ENCODE data around the gene ZCCHC2.
A peak's percentile ranks its signal among the peaks of the same experiment; 100 is the strongest.

ZCCHC2 gene

DNA sequence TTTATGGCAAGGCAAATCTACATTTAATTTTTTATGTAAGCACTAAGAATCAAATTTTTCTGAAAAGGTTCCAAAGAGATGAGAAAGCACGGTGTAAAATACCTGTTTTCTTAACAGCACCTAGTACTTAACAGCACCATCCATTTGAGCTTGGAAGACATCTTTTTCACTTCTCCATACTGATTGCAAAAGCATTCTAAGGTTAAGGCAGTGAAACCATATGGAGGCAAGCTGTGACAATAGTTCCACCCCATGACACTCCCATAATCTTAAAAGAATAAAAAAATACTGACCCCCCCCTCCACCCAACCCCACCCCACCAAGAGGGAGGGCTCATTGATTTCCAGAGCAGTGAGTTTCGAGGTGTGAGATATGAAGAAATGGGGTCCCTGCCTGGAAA is 60.6 kb downstream of the ZCCHC2 start:
- DNase-seq = no peak

DNA sequence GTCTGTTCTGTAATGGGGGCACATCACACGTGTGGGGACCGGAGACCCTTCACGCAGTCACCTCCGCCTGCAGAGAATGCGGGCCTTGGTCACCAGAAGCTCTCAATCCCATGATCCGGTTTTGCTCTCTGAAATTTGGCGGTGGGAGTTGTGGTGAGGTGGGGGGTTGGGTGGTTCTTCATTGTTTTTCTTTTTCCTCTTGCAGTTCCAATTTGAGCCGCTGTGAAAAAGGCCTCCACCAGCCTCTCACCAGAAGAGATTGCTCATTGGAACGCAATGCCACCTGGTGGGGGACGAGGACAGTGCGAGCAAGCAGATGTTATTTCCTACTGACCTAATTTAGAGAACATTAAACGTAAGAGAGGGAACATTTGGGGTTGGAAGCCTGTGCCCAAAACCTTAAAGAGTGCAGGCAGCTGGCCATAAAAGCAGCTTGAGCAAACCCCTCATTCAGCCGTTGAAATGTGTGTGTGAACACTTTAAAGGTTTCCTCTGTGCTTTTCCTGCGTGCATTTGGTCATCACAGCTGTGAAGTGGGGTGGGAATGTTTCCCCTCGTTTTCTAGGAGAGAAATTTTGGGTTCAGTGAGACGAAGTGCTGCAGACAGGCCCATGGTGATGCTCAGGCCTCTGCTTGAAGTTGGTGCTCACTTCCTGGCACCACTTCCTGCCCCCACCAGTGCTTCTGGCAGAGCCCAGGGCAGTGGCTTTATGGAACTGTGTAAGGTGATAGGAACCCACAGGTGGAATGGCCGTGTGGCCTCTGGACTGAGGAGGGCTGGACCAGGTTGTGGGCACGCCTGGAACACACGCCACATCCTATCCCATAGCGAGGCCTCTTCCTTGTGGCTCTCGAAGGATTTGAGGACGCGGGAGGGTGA is 61.7 kb downstream of the ZCCHC2 start:
- DNase-seq = peak; percentile 89

- peak; percentile 73 for DNase-seq
These were observed 62.7 kb downstream of the ZCCHC2 start for GRCh38 chr18:62585274-62586150.

DNA sequence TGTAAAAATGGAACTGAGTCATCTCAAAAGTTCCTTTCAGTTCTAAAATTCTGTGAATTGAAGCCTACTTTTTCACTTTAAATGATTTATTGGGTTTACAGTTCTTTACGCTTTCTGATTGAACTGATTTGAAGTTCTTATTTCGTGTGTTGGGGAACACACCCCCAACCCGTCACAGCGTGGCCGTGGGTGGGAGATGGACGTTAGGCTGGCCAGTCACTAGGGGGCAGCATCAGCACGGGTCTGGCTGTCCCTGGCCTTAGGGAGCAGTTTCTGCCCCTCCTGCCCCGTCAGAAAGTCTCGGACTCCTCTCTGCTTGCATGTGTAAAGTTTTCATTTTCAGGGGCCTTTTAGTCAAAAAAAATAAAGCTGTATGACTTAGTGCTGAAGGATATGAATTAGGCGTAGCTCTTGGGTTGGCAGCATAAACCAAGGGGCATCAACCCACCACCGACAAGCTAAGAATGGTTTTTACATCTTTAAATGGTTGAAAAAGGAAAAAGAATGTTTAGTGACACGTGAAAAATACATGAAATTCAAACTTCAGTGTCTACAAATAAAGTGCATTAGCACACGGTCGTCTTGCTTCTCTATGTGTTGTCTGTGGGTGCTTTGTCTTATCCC is 63.4 kb downstream of the ZCCHC2 start:
- DNase-seq = peak; percentile 93

- DNase-seq = no peak
These were observed 64.1 kb downstream of the ZCCHC2 start for GRCh38 chr18:62586781-62587487.

DNA sequence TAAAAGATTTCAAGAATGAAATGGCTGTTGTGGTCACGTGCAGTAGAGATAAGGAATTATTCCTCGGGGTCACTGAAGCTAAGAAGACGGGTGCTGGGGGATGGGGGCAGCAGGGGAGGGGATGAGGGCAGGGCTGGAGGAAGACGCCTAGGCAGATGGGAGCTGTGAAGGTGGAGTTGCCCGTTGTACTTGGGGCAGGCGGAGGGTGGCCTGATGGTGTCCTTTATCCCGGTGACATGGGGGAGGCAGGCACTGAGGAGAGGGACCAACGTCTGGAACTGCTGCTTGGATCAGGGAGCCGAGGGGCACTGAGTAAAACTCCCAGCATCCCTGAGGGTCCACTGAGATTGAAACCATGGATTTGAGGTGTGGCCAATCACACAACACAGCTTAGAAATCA is 64.9 kb downstream of the ZCCHC2 start:
- DNase-seq = no peak

GRCh38 chr18:62588217-62588616 is 65.4 kb downstream of the ZCCHC2 start:
- DNase-seq = no peak

- no peak for DNase-seq
These were observed 68.2 kb downstream of the ZCCHC2 start for GRCh38 chr18:62590799-62591590.

- no peak for DNase-seq
These were observed 73.5 kb downstream of the ZCCHC2 start for GRCh38 chr18:62596145-62597005.

DNA sequence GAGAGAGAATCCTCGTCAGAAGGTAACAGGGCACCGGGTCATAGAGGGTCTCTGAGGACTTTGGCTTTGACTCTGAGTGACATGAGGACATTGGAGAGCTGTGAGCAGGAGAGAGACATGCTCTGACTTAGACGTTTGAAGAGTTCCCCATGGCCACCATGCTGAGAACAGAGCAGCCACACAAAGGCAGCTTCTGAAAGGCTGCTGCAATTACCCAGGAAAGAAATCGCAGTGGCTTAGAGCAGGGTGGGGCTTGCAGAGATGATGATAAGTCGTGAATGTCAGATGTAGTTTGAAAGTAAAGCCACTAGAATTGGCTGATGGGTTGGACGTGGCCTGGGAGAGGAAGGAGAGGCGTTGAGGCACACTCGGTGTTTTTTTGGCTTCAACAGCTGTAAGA is 79.0 kb downstream of the ZCCHC2 start:
- no peak for DNase-seq

DNA sequence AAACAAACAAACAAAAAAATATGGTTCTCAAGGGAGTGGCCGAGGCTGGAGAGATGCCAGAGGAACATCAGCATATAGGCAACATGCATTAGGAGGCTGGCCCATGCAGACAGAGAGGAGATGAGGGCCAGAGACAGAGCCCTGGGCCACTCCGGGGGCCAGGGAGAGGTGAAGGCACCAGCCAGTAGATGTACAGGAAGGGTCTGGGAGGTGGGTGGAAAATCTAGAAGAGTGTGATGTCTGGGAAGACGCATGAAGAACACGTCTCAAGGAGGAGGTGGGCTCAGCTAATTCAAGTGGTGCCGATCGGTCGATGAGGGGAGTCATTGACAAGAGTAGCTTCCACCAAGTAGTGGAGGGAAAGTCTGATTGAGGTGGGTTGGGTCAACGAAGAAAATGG is 79.9 kb downstream of the ZCCHC2 start:
- DNase-seq = no peak

GRCh38 chr18:62603211-62603610 is 80.4 kb downstream of the ZCCHC2 start:
- DNase-seq = no peak

DNA sequence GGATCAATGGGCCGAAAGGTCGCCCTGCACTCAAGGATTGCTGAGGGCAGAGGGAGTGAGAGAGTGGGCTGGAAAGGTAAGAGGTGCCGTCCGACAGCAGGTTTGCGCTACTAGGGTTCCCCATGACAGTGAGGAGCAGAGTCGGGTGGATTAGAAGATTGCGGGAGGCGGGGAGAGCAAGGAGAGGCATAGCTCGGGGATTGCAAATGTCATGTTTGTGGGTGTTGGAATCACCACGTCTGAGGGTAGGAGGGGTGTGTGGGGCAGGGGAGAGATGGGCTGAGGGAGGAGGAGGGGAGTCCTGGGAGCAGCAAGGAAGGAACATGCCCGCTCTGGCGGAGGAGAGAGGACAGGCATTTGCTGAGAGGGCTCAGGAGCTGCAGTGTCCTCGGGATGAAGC is 81.2 kb downstream of the ZCCHC2 start:
- no peak for DNase-seq

DNA sequence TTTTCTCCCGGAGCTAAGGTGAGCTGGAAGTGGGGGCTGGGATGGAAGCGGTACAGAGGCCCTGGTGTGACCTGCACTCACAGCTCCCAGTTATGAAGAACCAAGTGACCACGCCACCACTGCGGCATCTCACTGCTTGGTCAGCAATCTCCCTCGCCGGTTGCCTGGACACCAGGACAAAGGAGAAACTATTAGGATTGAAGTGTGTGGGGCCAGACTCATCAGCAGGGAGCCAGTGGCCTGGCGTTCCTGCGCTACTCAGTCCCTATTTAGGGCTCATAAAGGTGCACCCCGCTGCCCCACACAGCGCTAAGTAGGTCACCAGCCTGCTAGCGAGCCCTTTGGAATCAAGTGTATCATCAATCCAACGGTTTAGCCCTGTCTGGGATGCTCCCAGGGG is 82.9 kb downstream of the ZCCHC2 start:
- no peak for DNase-seq

GRCh38 chr18:62606106-62606505 is 83.3 kb downstream of the ZCCHC2 start:
- DNase-seq = no peak

DNA sequence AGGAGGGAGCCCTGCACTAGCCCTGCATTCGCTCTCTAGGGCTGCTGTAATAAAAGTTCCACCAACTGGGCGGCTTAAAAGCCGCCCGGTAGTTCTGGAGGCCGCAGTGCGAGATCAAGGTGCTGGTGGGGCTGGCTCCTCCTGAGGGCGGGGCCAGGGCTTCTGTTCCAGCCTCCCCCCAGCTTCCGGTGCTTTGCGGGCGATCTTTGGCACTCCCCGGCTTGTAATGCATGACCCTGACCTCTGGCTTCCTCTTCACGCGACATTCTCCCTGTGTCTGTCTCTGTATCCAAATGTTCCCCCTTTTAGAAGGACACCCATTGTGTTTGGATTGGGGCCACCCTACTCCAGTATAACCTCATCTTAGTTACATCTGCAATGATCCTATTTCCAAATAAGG is 84.5 kb downstream of the ZCCHC2 start:
- DNase-seq = no peak

GRCh38 chr18:62607708-62608428 is 85.0 kb downstream of the ZCCHC2 start:
- DNase-seq = no peak

GRCh38 chr18:62609764-62610163 is 86.9 kb downstream of the ZCCHC2 start:
- DNase-seq = no peak

DNA sequence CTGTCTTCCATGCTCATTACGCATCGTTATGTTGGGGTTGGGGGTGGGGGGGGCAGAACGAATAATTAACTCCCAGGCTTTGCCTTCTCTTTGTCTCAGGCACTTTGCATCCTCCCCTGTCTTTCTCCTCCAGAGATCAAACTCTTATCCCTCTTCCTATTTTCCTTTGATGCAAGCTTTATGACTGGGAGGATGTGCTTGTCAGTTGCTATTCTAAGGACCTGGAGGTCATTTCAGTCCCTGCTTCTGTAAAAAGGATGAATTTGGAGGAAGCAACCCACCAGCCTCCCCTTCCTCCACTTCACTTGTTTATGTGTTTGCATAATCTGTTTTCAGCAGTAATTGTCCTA is 87.5 kb downstream of the ZCCHC2 start:
- no peak for DNase-seq

DNA sequence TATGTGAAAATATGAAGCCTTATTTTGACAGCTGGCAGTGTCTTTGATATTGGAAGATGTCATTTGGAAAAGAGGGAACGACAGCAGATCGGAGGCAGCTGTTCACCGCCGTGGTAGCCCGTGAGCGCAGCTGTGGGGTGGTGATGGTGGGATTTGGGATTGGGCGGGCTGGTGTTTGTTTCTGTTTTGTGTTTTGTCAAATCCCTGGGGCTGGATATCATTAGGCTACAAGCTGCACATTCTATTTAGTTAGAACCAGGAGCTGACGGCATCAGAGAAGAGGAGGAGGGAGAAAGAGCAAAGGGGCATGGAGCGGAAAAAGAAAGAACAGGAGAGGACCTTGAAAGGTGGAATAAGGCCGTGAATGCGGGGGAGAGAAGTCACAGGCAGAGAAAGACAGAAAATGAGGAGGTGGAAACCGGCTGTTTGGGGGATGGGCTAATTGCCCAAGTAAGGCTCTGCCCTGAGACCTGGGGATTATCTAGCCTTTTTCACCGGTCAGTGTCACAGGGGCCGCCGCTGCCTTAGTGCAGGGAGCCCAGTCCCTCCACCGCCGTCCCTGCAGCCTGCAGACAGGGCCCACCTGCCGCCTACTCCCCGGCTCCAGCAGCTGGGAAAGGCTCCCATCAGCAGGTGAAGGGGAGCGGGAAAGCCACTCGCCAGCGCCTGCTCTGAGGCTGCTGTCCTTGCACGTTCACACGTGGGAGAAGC is 88.0 kb downstream of the ZCCHC2 start:
- no peak for DNase-seq
